GM19463 (cell line): ENCODE measurements around the gene TRMT112.

ENCODE experiments used
- ATAC-seq: cut with Tn5 transposase; IDR thresholded peaks from one replicate; pipeline ENCODE4 v1.9.1; 2021; ENCODE audit warnings: mild to moderate bottlenecking, moderate library complexity; ENCODE audit not compliant: unreplicated experiment

TRMT112 gene

GRCh38 chr11:64317325-64317960 is at the start of gene TRMT112:
TSS of gene TRMT112 (minus strand) at chr11:64317559. CDS start at chr11:64317526, 33 bp downstream.
- ATAC-seq: peak; percentile 46

GRCh38 chr11:64366751-64367150 is 49.4 kb upstream of the TRMT112 start:
- no peak for ATAC-seq

GRCh38 chr11:64364911-64365310 is 47.6 kb upstream of the TRMT112 start:
- ATAC-seq: no peak

GRCh38 chr11:64364435-64364834 is 47.1 kb upstream of the TRMT112 start:
- ATAC-seq: no peak

- ATAC-seq: no peak
Measured at GRCh38 chr11:64362339-64362738, 45.0 kb upstream of the TRMT112 start.

GRCh38 chr11:64361659-64362058 is 44.3 kb upstream of the TRMT112 start:
- no peak for ATAC-seq

- no peak for ATAC-seq
Measured at GRCh38 chr11:64360448-64360921, 43.1 kb upstream of the TRMT112 start.

- ATAC-seq: no peak
Measured at GRCh38 chr11:64359712-64360445, 42.5 kb upstream of the TRMT112 start.

- ATAC-seq: peak; percentile 65
Measured at GRCh38 chr11:64358907-64359711, 41.8 kb upstream of the TRMT112 start, which contains the start of gene RPS6KA4. TSS of gene RPS6KA4 (plus strand) at chr11:64359162. CDS start at chr11:64359236, 74 bp downstream.

- no peak for ATAC-seq
Measured at GRCh38 chr11:64358536-64358906, 41.2 kb upstream of the TRMT112 start.

GRCh38 chr11:64357904-64358535 is 40.7 kb upstream of the TRMT112 start:
- ATAC-seq: no peak

GRCh38 chr11:64357446-64357845 is 40.1 kb upstream of the TRMT112 start:
- no peak for ATAC-seq

GRCh38 chr11:64356498-64357411 is 39.4 kb upstream of the TRMT112 start:
- ATAC-seq: no peak

GRCh38 chr11:64355078-64355940 is 38.0 kb upstream of the TRMT112 start:
- ATAC-seq: no peak

GRCh38 chr11:64353715-64354506 is 36.6 kb upstream of the TRMT112 start:
- no peak for ATAC-seq

- ATAC-seq: no peak
Measured at GRCh38 chr11:64352995-64353714, 35.8 kb upstream of the TRMT112 start.
